D721Med (cell line): ENCODE data around the gene CHD3.

Experiments
- DNase-seq: peaks from one replicate; pipeline ENCODE4 v3.0.0; 2011; ENCODE audit warnings: low spot score; ENCODE audit not compliant: insufficient read length
- FAIRE-seq: peaks from 2 replicates; lab custom pipeline; 2011; peaks lifted over from hg19 to GRCh38; lab: Jason Lieb, UNC
- TF ChIP-seq, protein P1 (sequence below): IDR thresholded peaks from 2 replicates; pipeline ENCODE4 v1.5.1; 2012; ENCODE audit warnings: mild to moderate bottlenecking, control low read depth; ENCODE audit not compliant: insufficient read depth; ENCODE audit errors: missing control alignments

The CHD3 gene

DNA sequence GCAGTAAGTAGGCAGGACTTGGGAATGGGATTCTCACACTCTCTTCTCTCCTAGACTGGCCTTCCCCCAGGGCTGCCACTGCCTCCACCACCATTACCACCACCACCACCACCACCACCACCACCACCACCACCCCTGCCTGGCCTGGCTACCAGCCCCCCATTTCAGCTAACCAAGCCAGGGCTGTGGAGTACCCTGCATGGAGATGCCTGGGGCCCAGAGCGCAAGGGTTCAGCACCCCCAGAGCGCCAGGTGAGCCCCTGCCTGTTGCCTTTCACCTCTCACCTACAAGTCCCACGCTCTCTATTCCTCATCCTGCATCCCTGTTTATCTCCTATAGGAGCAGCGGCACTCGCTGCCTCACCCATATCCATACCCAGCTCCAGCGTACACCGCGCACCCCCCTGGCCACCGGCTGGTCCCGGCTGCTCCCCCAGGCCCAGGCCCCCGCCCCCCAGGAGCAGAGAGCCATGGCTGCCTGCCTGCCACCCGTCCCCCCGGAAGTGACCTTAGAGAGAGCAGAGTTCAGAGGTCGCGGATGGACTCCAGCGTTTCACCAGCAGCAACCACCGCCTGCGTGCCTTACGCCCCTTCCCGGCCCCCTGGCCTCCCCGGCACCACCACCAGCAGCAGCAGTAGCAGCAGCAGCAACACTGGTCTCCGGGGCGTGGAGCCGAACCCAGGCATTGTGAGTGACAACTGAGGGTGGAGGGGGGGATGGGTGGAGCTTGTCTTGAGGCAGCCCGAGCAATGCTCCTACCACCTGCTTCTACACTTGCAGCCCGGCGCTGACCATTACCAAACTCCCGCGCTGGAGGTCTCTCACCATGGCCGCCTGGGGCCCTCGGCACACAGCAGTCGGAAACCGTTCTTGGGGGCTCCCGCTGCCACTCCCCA lies 41.6 kb upstream of the CHD3 start:
- no peak for FAIRE-seq
- TF ChIP-seq, protein P1, sequence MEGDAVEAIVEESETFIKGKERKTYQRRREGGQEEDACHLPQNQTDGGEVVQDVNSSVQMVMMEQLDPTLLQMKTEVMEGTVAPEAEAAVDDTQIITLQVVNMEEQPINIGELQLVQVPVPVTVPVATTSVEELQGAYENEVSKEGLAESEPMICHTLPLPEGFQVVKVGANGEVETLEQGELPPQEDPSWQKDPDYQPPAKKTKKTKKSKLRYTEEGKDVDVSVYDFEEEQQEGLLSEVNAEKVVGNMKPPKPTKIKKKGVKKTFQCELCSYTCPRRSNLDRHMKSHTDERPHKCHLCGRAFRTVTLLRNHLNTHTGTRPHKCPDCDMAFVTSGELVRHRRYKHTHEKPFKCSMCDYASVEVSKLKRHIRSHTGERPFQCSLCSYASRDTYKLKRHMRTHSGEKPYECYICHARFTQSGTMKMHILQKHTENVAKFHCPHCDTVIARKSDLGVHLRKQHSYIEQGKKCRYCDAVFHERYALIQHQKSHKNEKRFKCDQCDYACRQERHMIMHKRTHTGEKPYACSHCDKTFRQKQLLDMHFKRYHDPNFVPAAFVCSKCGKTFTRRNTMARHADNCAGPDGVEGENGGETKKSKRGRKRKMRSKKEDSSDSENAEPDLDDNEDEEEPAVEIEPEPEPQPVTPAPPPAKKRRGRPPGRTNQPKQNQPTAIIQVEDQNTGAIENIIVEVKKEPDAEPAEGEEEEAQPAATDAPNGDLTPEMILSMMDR: no peak

DNA sequence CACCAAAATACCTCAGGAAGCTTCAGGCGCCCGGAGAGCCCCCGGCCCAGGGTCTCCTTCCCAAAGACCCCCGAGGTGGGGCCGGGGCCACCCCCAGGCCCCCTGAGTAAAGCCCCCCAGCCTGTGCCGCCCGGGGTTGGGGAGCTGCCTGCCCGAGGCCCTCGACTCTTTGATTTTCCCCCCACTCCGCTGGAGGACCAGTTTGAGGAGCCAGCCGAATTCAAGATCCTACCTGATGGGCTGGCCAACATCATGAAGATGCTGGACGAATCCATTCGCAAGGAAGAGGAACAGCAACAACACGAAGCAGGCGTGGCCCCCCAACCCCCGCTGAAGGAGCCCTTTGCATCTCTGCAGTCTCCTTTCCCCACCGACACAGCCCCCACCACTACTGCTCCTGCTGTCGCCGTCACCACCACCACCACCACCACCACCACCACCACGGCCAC lies 40.4 kb upstream of the CHD3 start:
- TF ChIP-seq, protein P1: no peak
- DNase-seq (no peak), FAIRE-seq (no peak)

More for the DNA sequence above, 41.6 kb upstream of the CHD3 start:
- no peak for DNase-seq

DNA sequence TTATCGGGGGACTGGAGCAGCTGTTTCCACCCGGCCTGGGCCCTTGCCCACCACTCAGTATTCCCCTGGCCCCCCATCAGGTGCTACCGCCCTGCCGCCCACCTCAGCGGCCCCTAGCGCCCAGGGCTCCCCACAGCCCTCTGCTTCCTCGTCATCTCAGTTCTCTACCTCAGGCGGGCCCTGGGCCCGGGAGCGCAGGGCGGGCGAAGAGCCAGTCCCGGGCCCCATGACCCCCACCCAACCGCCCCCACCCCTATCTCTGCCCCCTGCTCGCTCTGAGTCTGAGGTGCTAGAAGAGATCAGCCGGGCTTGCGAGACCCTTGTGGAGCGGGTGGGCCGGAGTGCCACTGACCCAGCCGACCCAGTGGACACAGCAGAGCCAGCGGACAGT lies 39.9 kb upstream of the CHD3 start:
- DNase-seq: no peak
- FAIRE-seq: no peak
- TF ChIP-seq, protein P1: no peak

DNA sequence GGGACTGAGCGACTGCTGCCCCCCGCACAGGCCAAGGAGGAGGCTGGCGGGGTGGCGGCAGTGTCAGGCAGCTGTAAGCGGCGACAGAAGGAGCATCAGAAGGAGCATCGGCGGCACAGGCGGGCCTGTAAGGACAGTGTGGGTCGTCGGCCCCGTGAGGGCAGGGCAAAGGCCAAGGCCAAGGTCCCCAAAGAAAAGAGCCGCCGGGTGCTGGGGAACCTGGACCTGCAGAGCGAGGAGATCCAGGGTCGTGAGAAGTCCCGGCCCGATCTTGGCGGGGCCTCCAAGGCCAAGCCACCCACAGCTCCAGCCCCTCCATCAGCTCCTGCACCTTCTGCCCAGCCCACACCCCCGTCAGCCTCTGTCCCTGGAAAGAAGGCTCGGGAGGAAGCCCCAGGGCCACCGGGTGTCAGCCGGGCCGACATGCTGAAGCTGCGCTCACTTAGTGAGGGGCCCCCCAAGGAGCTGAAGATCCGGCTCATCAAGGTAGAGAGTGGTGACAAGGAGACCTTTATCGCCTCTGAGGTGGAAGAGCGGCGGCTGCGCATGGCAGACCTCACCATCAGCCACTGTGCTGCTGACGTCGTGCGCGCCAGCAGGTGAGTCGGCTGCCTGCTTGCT lies 39.3 kb upstream of the CHD3 start:
- TF ChIP-seq, protein P1: no peak
- peak; percentile 7 for DNase-seq
- FAIRE-seq: no peak

DNA sequence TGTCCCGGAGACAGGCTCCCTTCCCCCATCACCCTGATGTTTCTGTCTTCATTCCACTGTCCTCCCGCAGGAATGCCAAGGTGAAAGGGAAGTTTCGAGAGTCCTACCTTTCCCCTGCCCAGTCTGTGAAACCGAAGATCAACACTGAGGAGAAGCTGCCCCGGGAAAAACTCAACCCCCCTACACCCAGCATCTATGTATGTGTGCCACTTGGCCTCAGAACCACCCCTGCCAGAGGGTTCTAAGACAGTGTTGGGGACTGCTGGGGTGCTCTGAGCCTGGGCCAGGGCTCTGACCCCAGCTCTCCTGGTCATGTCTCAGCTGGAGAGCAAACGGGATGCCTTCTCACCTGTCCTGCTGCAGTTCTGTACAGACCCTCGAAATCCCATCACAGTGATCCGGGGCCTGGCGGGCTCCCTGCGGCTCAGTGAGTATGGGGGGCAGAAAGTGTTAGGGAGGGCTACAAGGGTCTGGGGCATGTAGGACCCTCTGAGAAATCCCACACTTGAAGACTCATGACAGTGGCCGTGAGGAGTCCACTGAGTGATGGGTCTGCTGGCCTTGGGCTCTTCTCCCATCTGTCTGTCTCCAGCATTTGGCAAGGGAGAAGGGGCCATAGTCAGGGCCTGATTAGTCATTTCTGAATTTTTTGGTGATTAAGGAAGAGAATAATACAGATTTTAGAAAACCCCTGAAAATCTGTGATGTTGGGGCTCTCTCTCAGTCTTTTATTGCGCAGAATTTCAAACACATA lies 38.7 kb upstream of the CHD3 start:
- FAIRE-seq: no peak
- DNase-seq: peak; percentile 1
- TF ChIP-seq, protein P1: no peak

DNA sequence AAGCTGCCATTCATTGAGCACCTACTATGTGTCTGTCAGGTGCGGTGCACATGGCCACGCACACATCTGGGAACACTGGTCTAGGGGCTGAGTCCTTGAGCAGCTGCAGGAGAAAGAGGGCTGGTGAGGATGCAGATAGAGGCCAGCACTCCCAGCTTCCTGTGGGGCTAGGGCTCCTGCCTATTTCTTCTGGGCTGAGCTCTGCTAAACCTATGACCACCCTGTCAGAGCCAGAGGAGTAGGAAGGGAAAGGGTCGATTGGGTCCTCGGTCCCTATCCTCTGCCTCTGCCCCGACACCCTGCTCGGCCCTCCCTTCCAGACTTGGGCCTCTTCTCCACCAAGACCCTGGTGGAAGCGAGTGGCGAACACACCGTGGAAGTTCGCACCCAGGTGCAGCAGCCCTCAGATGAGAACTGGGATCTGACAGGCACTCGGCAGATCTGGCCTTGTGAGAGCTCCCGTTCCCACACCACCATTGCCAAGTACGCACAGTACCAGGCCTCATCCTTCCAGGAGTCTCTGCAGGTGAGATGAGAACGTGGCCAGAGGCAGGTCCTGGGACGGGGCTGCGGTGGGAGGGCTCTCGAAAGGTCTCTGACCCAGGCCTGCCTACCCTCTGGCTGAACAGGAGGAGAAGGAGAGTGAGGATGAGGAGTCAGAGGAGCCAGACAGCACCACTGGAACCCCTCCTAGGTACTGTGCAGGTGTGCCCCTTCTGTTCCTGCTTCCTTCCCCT lies 37.7 kb upstream of the CHD3 start:
- no peak for FAIRE-seq
- peak; percentile 7 for DNase-seq
- TF ChIP-seq, protein P1: no peak
